Fibroblast of lung (primary cell): ENCODE data around the gene DOK3. TPM values are rescaled to one million over a fixed set of nuclear protein-coding genes. Genes with fewer than 3 reads are reported as not detected.

Experiments
- DNase-seq, 2 donors: peaks; one replicate each; pipeline versions ENCODE4 v3.0.0 to v3.0.0-alpha.2; 2010; ENCODE audit warnings: low read depth in 2 of 2
- H2AFZ ChIP-seq: 2 replicates; pipeline ENCODE4 v1.5.1; 2012; ENCODE audit warnings: low read length, control low read depth, inconsistent platforms
- H3K27ac ChIP-seq: 2 replicates; pipeline ENCODE4 v1.5.1; 2011; ENCODE audit warnings: low read length, control low read depth; ENCODE audit not compliant: insufficient read depth
- H3K27me3 ChIP-seq: 2 replicates; pipeline ENCODE4 v1.5.1; 2011; ENCODE audit warnings: mild to moderate bottlenecking, low read length; ENCODE audit not compliant: control insufficient read depth, insufficient read depth
- H3K36me3 ChIP-seq: 2 replicates; pipeline ENCODE4 v1.5.1; 2011; ENCODE audit warnings: low read length; ENCODE audit not compliant: control insufficient read depth, insufficient read depth
- H3K4me1 ChIP-seq: 2 replicates; pipeline ENCODE4 v1.5.1; 2011; ENCODE audit warnings: low read length; ENCODE audit not compliant: control insufficient read depth, insufficient read depth; ENCODE audit errors: extremely low read depth
- H3K4me2 ChIP-seq: 2 replicates; pipeline ENCODE4 v1.5.1; 2011; ENCODE audit warnings: low read length, control low read depth; ENCODE audit not compliant: insufficient read depth; ENCODE audit errors: extremely low read depth
- H3K4me3 ChIP-seq, 4 experiments: fragments of 200-600 bp in 1 of 4; sonication (generic) in 1 of 4; replicated peaks in 1 of 4; 2 replicates each; pipeline ENCODE4 v1.5.1; 2011 to 2016; ENCODE audit warnings: low read length in 4 of 4, low read depth in 3 of 4, mild to moderate bottlenecking in 3 of 4, control low read depth in 2 of 4, inconsistent platforms in 1 of 4, mixed read lengths in 1 of 4; ENCODE audit not compliant: insufficient read depth in 1 of 4; ENCODE audit errors: control extremely low read depth in 1 of 4
- H3K79me2 ChIP-seq: 2 replicates; pipeline ENCODE4 v1.5.1; 2012; ENCODE audit warnings: mild to moderate bottlenecking, low read length, inconsistent platforms; ENCODE audit not compliant: control insufficient read depth, insufficient read depth
- H3K9ac ChIP-seq: 2 replicates; pipeline ENCODE4 v1.5.1; 2011; ENCODE audit warnings: mild to moderate bottlenecking, low read length, control low read depth; ENCODE audit not compliant: insufficient read depth
- H3K9me3 ChIP-seq: 2 replicates; pipeline ENCODE4 v1.5.1; 2012; ENCODE audit warnings: low read depth, low read length; ENCODE audit not compliant: control insufficient read depth, insufficient read depth
- H4K20me1 ChIP-seq: 2 replicates; pipeline ENCODE4 v1.5.1; 2011; ENCODE audit warnings: low read length; ENCODE audit not compliant: control insufficient read depth, insufficient read depth; ENCODE audit errors: extremely low read depth
- CTCF ChIP-seq, 2 donors: IDR thresholded peaks in 1 of 2; conservative IDR thresholded peaks in 1 of 2; 1 replicate in 1 of 2; 2 replicates in 1 of 2; pipeline ENCODE4 v1.5.1; 2011 to 2012; ENCODE audit warnings: low read length in 2 of 2, control low read depth in 1 of 2, inconsistent platforms in 1 of 2, low read depth in 1 of 2, mild to moderate bottlenecking in 1 of 2
- EZH2 ChIP-seq: IDR thresholded peaks from 2 replicates; pipeline ENCODE4 v1.5.1; 2012; ENCODE audit warnings: low read length, control low read depth, mild to moderate bottlenecking; ENCODE audit errors: missing control alignments
- polyA plus RNA-seq, 2 donors: library from polyadenylated mRNA; depleted of rRNA in 1 of 2; stranded (reverse) in 1 of 2; unstranded in 1 of 2; fragments of >200 nt; gene quantifications; 2 replicates each; pipeline ENCODE4 v1.2.1, GENCODE V29; 2011 to 2012; ENCODE audit warnings: missing spikeins in 1 of 2
- total RNA-seq: library from RNA; depleted of rRNA; stranded (reverse); fragments of >200 nt; gene quantifications from 2 replicates; pipeline ENCODE4 v1.2.1, GENCODE V29; 2014

Gene DOK3
- total and polyA plus RNA-seq, 2 donors (not counting 1 experiment from before 2014, with no cell fraction given), result 0.99 to 1.5 TPM

- no peak for TF ChIP-seq EZH2
- no peak for TF ChIP-seq CTCF (conservative IDR thresholded peaks at IDR 0.05 in 1 of 2, IDR thresholded peaks at IDR 0.05 in 1 of 2; ENCODE audit: low read depth in 1 of 2, low read length in 2 of 2)
- no peak for DNase-seq
- H3K79me2 ChIP-seq, result peaks cover 1% of the 10 kb centered on the region
- H4K20me1 ChIP-seq, result no peaks in the 10 kb centered on the region
- H3K4me3 ChIP-seq, result no peak overlapping the region
- no peak overlapping the region for H3K4me2 ChIP-seq
- peaks cover 43% of the 10 kb centered on the region for H3K36me3 ChIP-seq
- no peaks in the 10 kb centered on the region for H3K27me3 ChIP-seq
- H3K4me1 ChIP-seq, result peaks cover 21% of the 10 kb centered on the region
- H3K27ac ChIP-seq, result no peak overlapping the region
- no peak overlapping the region for H3K9ac ChIP-seq
- no peaks in the 10 kb centered on the region for H3K9me3 ChIP-seq
- no peak overlapping the region for H2AFZ ChIP-seq
These were observed 27.2 kb downstream of the DOK3 start for GRCh38 chr5:177482359-177482795.

- Histone ChIP-seq H3K27me3 (no peaks in the 10 kb centered on the region), H3K36me3 (peaks cover 30% of the 10 kb centered on the region), H3K79me2 (no peaks in the 10 kb centered on the region), H3K4me3 (no peak overlapping the region), H2AFZ (no peak overlapping the region), H3K4me1 (peaks cover 34% of the 10 kb centered on the region), H3K27ac (peak overlapping the region; percentile 84), H4K20me1 (no peaks in the 10 kb centered on the region), H3K9me3 (no peaks in the 10 kb centered on the region), H3K4me2 (no peak overlapping the region), H3K9ac (no peak overlapping the region)
- peak; percentile 62 to 74 for DNase-seq
- TF ChIP-seq CTCF (conservative IDR thresholded peaks at IDR 0.05 in 1 of 2, IDR thresholded peaks at IDR 0.05 in 1 of 2; ENCODE audit: low read depth in 1 of 2, low read length in 2 of 2) (no peak), EZH2 (no peak)
These were observed 29.9 kb downstream of the DOK3 start for GRCh38 chr5:177479774-177480173.

- peak overlapping the region; percentile 54 for H3K4me2 ChIP-seq
- H3K27me3 ChIP-seq, result no peaks in the 10 kb centered on the region
- H3K9ac ChIP-seq, result no peak overlapping the region
- H3K79me2 ChIP-seq, result no peaks in the 10 kb centered on the region
- H2AFZ ChIP-seq, result no peak overlapping the region
- no peak overlapping the region for H3K4me3 ChIP-seq
- H3K4me1 ChIP-seq, result peaks cover 34% of the 10 kb centered on the region
- H3K27ac ChIP-seq, result peak overlapping the region; percentile 84
- DNase-seq, result peak; percentile 55 to 70
- H4K20me1 ChIP-seq, result no peaks in the 10 kb centered on the region
- no peaks in the 10 kb centered on the region for H3K9me3 ChIP-seq
- peaks cover 23% of the 10 kb centered on the region for H3K36me3 ChIP-seq
- TF ChIP-seq CTCF (conservative IDR thresholded peaks at IDR 0.05 in 1 of 2, IDR thresholded peaks at IDR 0.05 in 1 of 2; ENCODE audit: low read depth in 1 of 2, low read length in 2 of 2) (no peak), EZH2 (no peak)
These were observed 30.6 kb downstream of the DOK3 start for GRCh38 chr5:177478711-177479646.
